K562 (cell line): ENCODE data around the gene DPP8. TPM values are rescaled to one million over a fixed set of nuclear protein-coding genes. Genes with fewer than 3 reads are reported as not detected.

ENCODE experiments used
- ATAC-seq: fragments of 200-7000 bp; cut with Tn5 transposase; 3 replicates; pipeline ENCODE4 v1.9.1; 2020; ENCODE audit warnings: moderate library complexity
- BruUV-seq: library from RNA; stranded (reverse); fragments of 400-500 nt; replicated peaks from 2 replicates; lab custom pipeline; 2021; lab: Mats Ljungman, UMichigan
- CTCF ChIA-PET: fragments of 300-600 bp; formaldehyde crosslinking; extraction: SDS; loops from one replicate; lab custom pipeline; 2021; ENCODE audit warnings: low intra/inter-chr PET ratio; lab: Yijun Ruan, JAX
- POLR2A ChIA-PET: fragments of 300-600, 350-650 bp; sonication (Branson Sonifier 250); formaldehyde crosslinking; extraction: SDS; loops from one replicate; lab custom pipeline; 2021; ENCODE audit warnings: antibody characterized with exemption, inconsistent platforms; lab: Yijun Ruan, JAX
- DNase-seq, 4 experiments: peaks; one replicate each; pipeline versions ENCODE4 v3.0.0 to v3.0.0-alpha.2; 2011 to 2018; ENCODE audit warnings: low spot score in 3 of 4, mixed read lengths in 3 of 4; ENCODE audit errors: extremely low read depth in 1 of 4
- FAIRE-seq: peaks from 2 replicates; lab custom pipeline; 2011; peaks lifted over from hg19 to GRCh38; lab: Jason Lieb, UNC
- H2AFZ ChIP-seq: 2 replicates; pipeline ENCODE4 v1.6.0; 2011; ENCODE audit warnings: low read depth, low read length, control low read depth, inconsistent platforms
- H3K27ac ChIP-seq: fragments of 200-600 bp; 3 replicates; pipeline ENCODE4 v1.8.0; 2011; ENCODE audit warnings: low read depth, mild to moderate bottlenecking, control low read depth, inconsistent platforms, low read length, moderate library complexity, mixed read lengths; ENCODE audit errors: extremely low read depth
- H3K27me3 ChIP-seq, 2 experiments: fragments of 300-600 bp in 1 of 2; 2 replicates in 1 of 2; 3 replicates in 1 of 2; pipeline versions ENCODE4 v1.6.0 to v1.8.0; 2011; ENCODE audit warnings: inconsistent platforms in 2 of 2, low read length in 2 of 2, mild to moderate bottlenecking in 1 of 2, mixed read lengths in 1 of 2, moderate library complexity in 1 of 2; ENCODE audit not compliant: control insufficient read depth in 2 of 2, insufficient read depth in 2 of 2
- H3K36me3 ChIP-seq: fragments of 300-600 bp; 3 replicates; pipeline ENCODE4 v1.8.0; 2011; ENCODE audit warnings: mild to moderate bottlenecking, low read length, inconsistent platforms; ENCODE audit not compliant: control insufficient read depth, insufficient read depth
- H3K4me1 ChIP-seq, 2 experiments: fragments of 200-600 bp in 1 of 2; replicated peaks in 1 of 2; 2 replicates in 1 of 2; 3 replicates in 1 of 2; pipeline versions ENCODE4 v1.5.1 to v1.8.0; 2011; ENCODE audit warnings: inconsistent platforms in 2 of 2, low read length in 2 of 2, mild to moderate bottlenecking in 1 of 2, mixed read lengths in 1 of 2, moderate library complexity in 1 of 2; ENCODE audit not compliant: control insufficient read depth in 2 of 2, insufficient read depth in 2 of 2
- H3K4me2 ChIP-seq: 2 replicates; pipeline ENCODE4 v1.6.1; 2011; ENCODE audit warnings: low read length, control low read depth, inconsistent platforms, mixed read lengths; ENCODE audit not compliant: insufficient read depth
- H3K4me3 ChIP-seq: fragments of 200-600 bp; sonication (generic), shearing (Covaris generic); 2 replicates; pipeline ENCODE4 v1.5.1; 2016; ENCODE audit warnings: control low read depth, inconsistent platforms
- H3K79me2 ChIP-seq: fragments of 200-600 bp; 3 replicates; pipeline ENCODE4 v1.8.0; 2011; ENCODE audit warnings: low read length, inconsistent platforms; ENCODE audit not compliant: control insufficient read depth, insufficient read depth
- H3K9ac ChIP-seq, 2 experiments: 2 replicates each; pipeline versions ENCODE4 v1.6.0 to v1.6.1; 2011; ENCODE audit warnings: low read depth in 2 of 2, low read length in 2 of 2, control low read depth in 1 of 2, inconsistent platforms in 1 of 2, mild to moderate bottlenecking in 1 of 2, mixed read lengths in 1 of 2; ENCODE audit not compliant: insufficient read depth in 1 of 2
- H3K9me1 ChIP-seq: one replicate; pipeline ENCODE4 v1.6.0; 2011; ENCODE audit warnings: inconsistent platforms, mild to moderate bottlenecking, low read length, moderate library complexity; ENCODE audit not compliant: control insufficient read depth, insufficient read depth
- H3K9me3 ChIP-seq: replicated peaks from 2 replicates; pipeline ENCODE4 v1.5.1; 2011; ENCODE audit warnings: low read depth, low read length, inconsistent platforms; ENCODE audit not compliant: control insufficient read depth, insufficient read depth
- H4K20me1 ChIP-seq: replicated peaks from 2 replicates; pipeline ENCODE4 v1.6.1; 2011; ENCODE audit warnings: low read length, inconsistent platforms, mixed read lengths; ENCODE audit not compliant: control insufficient read depth, insufficient read depth
- CEBPB ChIP-seq: fragments of 450-650 bp; IDR thresholded peaks from 2 replicates; pipeline ENCODE4 v1.6.1; 2016; ENCODE audit warnings: missing genetic modification characterization, missing compliant biosample characterization
- TSC22D4 ChIP-seq: fragments of 450-650 bp; IDR thresholded peaks from 2 replicates; pipeline ENCODE4 v1.6.1; 2016; ENCODE audit warnings: missing genetic modification characterization, missing biosample characterization, control low read depth
- ZNF134 ChIP-seq: fragments of 250-450 bp; sonication (Bioruptor Pico); conservative IDR thresholded peaks from 2 replicates; pipeline ENCODE4 v1.4.0; 2020
- WGBS: fragments of 100-300 bp; shearing (Covaris generic); methylation state at CpG from one replicate; pipeline ENCODE4 v1.1.6; 2016; ENCODE audit warnings: low coverage, mixed read lengths; ENCODE audit not compliant: insufficient coverage; ENCODE audit errors: missing lambda C conversion rate; 5-methylcytosine and 5-hydroxymethylcytosine counted together
- in situ Hi-C: fragments of 300-500 bp; cut with MboI; formaldehyde crosslinking; loops from 4 replicates; pipeline ENCODE4 v1.15.0; 2018; ENCODE audit warnings: inconsistent platforms, mixed read lengths
- intact Hi-C: fragments of 100-400 bp; cut with micrococcal nuclease; formaldehyde crosslinking; loops from 2 replicates; pipeline ENCODE4 v1.14.2; 2022
- polyA plus RNA-seq, 8 experiments: library from polyadenylated mRNA; depleted of rRNA in 4 of 8; stranded (reverse) in 5 of 8; unstranded in 3 of 8; fragments of >200 nt; fragmentation: Nextera tagmentation in 2 of 8; fragmentation: Illumina TruSeq in 1 of 8; extraction: Ambion mirVana in 2 of 8; extraction: Trizol in 1 of 8; gene quantifications; 2 replicates each; pipeline versions ENCODE4 v1.2.1 to v1.2.3, GENCODE V29; 2011 to 2014; ENCODE audit warnings: inconsistent platforms in 1 of 8, missing spikeins in 1 of 8
- total RNA-seq, 7 experiments: library from RNA; depleted of rRNA in 6 of 7; stranded (reverse); fragments of >200 nt in 6 of 7; fragmentation: Illumina TruSeq in 2 of 7; extraction: Trizol in 2 of 7; gene quantifications; 2 replicates each; pipeline versions ENCODE4 v1.2.1 to v1.2.3, GENCODE V29; 2011 to 2021; ENCODE audit warnings: low replicate concordance in 1 of 7
- TF ChIP-seq, protein P1 (sequence below): IDR thresholded peaks from 2 replicates; pipeline ENCODE4 v1.6.1; 2011; ENCODE audit warnings: borderline replicate concordance, low read depth, mild to moderate bottlenecking, moderate library complexity, low read length; ENCODE audit not compliant: insufficient read depth, poor library complexity, severe bottlenecking

Gene DPP8
- total and polyA plus RNA-seq, 9 of the 15 experiments (the other 6 are each of a cell fraction or from before 2014, with no cell fraction given), result 5.5 to 36.7 (median 20.7) TPM

DNA sequence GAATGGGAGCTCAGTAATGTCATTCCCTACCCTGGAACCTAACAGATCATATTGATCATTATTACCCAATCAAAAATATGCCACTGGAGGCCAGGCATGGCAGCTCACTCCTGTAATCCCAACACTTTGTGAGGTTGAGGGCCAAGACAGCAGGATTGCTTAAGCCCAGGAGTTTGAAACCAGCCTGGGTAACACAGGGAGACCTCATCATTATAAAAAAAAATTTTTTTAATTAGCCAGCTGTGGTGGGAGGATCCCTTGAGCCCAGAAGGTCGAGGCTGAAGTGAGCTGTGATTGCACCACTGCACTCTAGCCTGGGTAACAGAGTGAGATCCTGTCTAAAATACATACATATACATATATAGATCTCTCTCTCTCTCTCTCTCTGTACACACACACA is 104.9 kb downstream of the DPP8 start:
- Histone ChIP-seq H3K27ac (no peak overlapping the region), H3K4me2 (no peak overlapping the region), H3K9me3 (no peaks in the 10 kb centered on the region), H3K79me2 (no peaks in the 10 kb centered on the region), H3K4me1 (peaks cover 9 to 15% of the 10 kb centered on the region in 2 experiments; a peak in 4 of 5 replicates), H4K20me1 (no peaks in the 10 kb centered on the region), H3K4me3 (no peak overlapping the region)
- no peak for FAIRE-seq
- ATAC-seq, result no peak
- no peak for DNase-seq
- in situ Hi-C loops, result no loop called here
- no peak for TF ChIP-seq TSC22D4 (tag)
- TF ChIP-seq, all 486 proteins: peak for 0
- H3K36me3 ChIP-seq, result no peaks in the 10 kb centered on the region
- H2AFZ ChIP-seq, result no peak overlapping the region
- no TSS peak for BruUV-seq
- H3K27me3 ChIP-seq, result peaks cover 9 to 39% of the 10 kb centered on the region in 2 experiments; a peak in 3 of 5 replicates
- CTCF ChIA-PET, result no interaction called here
- H3K9me1 ChIP-seq, result no peaks in the 10 kb centered on the region
- WGBS, result 6% methylated on average over 1 of the region's 1 CpG
- no peak overlapping the region for H3K9ac ChIP-seq
- intact Hi-C loops, result no loop called here
- POLR2A ChIA-PET, result interaction anchor here (1.8 kb wide), 1 partner anchor 9 kb away, joined by 5 read pairs; no protein-coding TSS in a partner anchor

DNA sequence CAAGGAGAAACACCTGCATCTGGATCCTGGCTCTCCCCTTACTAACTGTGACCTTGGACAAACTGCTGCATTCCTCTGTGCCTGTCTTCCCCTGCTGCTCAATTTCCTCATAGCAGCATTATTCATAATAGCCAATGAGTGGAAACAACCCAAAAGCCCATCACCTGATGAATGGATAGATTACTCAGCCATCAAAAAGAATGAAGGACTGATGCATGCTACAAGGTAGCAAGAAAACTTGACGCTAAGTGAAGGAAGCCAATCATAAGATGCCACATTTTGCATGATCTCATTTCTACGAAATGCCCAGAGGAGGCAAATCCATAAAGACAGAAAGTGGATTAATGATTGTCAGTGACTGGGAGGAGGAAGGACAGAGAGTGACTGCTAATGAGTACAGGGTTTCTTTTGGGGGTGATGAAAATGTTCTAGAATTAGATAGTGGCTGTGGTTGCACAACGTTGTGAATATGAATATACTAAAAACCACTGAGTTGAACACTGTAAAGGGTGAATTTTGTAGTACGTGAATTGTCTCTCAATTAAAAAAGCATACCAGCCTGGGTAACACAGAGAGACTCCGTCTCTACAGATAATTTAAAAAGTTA is 105.9 kb downstream of the DPP8 start:
- POLR2A ChIA-PET, result interaction anchor here (0.6 kb wide), 1 partner anchor 34 kb away, joined by 4 read pairs; no protein-coding TSS in a partner anchor
- WGBS, result 5% methylated on average over 5 of the region's 5 CpGs
- no TSS peak for BruUV-seq

More for the DNA sequence above, 105.9 kb downstream of the DPP8 start:
- no peak overlapping the region for H2AFZ ChIP-seq
- H3K9me1 ChIP-seq, result no peaks in the 10 kb centered on the region
- H3K36me3 ChIP-seq, result no peaks in the 10 kb centered on the region
- H3K79me2 ChIP-seq, result no peaks in the 10 kb centered on the region
- in situ Hi-C loops (no loop called here), intact Hi-C loops (no loop called here)
- no peaks in the 10 kb centered on the region for H4K20me1 ChIP-seq
- H3K27me3 ChIP-seq, result peaks cover 6 to 32% of the 10 kb centered on the region in 2 experiments; a peak in 3 of 5 replicates
- no peaks in the 10 kb centered on the region for H3K9me3 ChIP-seq
- peaks cover 9 to 15% of the 10 kb centered on the region in 2 experiments; a peak in 4 of 5 replicates for H3K4me1 ChIP-seq
- H3K27ac ChIP-seq, result no peak overlapping the region
- H3K4me2 ChIP-seq, result no peak overlapping the region
- ATAC-seq (no peak), DNase-seq (no peak), FAIRE-seq (no peak)
- no peak overlapping the region for H3K4me3 ChIP-seq
- no peak overlapping the region for H3K9ac ChIP-seq
- peak; percentile 57; the same call in 1 of the 2 replicates for TF ChIP-seq ZNF134
- TF ChIP-seq, protein P1, sequence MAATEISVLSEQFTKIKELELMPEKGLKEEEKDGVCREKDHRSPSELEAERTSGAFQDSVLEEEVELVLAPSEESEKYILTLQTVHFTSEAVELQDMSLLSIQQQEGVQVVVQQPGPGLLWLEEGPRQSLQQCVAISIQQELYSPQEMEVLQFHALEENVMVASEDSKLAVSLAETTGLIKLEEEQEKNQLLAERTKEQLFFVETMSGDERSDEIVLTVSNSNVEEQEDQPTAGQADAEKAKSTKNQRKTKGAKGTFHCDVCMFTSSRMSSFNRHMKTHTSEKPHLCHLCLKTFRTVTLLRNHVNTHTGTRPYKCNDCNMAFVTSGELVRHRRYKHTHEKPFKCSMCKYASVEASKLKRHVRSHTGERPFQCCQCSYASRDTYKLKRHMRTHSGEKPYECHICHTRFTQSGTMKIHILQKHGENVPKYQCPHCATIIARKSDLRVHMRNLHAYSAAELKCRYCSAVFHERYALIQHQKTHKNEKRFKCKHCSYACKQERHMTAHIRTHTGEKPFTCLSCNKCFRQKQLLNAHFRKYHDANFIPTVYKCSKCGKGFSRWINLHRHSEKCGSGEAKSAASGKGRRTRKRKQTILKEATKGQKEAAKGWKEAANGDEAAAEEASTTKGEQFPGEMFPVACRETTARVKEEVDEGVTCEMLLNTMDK, result no peak
- 0 out of 2 replicates have a peak, but pooled peaks have one; percentile 10 for TF ChIP-seq CEBPB
- CTCF ChIA-PET, result no interaction called here
